ENCODE data around the gene PDE8A. TPM values are rescaled to one million over a fixed set of nuclear protein-coding genes. Genes with fewer than 3 reads are reported as not detected.
"Not testable (repeated sequence)": the region's sequence is repeated elsewhere in the genome, so short reads cannot be mapped to it uniquely, and the experiment has no call there.

Gene PDE8A
- total and polyA plus RNA-seq, 11 donors: 9.4 to 21.5 (median 15.9) TPM

DNA sequence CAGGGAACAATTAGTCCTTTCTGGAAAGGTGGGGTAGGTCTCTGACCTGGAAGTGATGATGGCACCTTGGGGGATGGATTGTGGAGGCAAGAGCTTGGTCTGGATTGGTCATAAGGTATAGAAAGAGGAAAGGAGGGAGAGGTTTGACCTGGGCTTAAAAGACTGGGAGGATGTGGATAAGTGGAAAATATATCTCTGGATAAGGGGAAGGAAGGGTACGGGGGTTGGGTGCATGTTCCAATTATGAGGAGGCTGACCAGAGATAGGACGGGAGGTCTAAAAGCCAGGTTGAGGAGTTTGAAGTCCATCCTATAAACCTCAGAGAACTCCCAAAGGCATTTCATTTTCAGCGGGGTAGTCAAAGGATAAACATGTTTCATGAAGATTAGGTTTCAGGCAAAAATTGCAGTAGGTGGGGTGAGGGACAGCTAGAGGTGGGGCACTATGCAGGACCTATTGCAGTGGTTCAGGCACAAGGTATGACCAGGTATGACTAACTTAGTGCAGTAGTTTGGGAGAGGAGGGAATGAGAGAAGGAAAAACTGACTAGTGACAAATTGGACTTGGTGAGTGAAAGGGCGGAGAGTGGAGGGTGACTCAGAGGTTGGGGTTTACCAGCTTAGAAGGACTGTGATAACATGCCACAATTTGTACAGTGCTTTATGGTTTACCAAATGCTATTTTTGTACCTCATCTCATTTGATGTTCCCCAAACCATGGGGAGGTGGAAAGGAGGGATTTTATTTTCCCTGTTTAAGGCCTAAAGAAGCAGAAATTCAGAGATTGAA is 10.7 kb downstream of the PDE8A start:
- WGBS, 4 donors: 77 to 81% (median 79%) methylated on average over 4 of the region's 4 CpGs
- no peaks in the 10 kb centered on the region for H3K9me3 ChIP-seq
- TF ChIP-seq POLR2A (IDR thresholded peaks at IDR 0.05) (no peak), CTCF (IDR thresholded peaks at IDR 0.05) (no peak)
- ATAC-seq (peak; percentile 79 to 92 (median 88)), DNase-seq (no peak)
- peak overlapping the region in 8 of 12 donors; percentile 1 to 70 (median 29) for H3K27ac ChIP-seq
- no peaks in the 10 kb centered on the region for H3K36me3 ChIP-seq
- H3K4me1 ChIP-seq: peaks cover 0 to 63% (median 40%) of the 10 kb centered on the region in 12 donors
- H3K4me3 ChIP-seq: no peak overlapping the region
- no peaks in the 10 kb centered on the region for H3K27me3 ChIP-seq
- intact Hi-C loops (cut with DNase I): no loop called here

DNA sequence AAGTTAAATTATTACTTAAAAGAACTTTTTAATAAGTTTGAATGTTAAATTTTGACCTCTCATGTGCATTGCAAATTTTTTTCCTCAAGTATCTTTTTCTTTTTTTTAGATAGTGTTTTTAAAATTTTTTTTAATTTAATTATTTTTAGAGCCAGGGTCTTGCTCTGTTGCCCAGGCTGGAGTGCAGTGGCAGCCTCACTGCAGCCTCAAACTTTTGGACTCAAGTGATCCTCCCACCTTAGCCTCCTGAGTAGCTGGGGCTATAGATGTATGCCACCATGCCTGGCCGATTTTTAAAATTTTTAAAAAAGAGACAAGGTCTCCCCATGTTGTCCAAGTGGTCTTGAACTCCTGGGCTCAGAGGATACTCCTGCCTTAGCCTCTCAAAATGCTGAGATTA is 14.4 kb downstream of the PDE8A start:
- TF ChIP-seq CTCF (IDR thresholded peaks at IDR 0.05): no peak
- TF ChIP-seq POLR2A (IDR thresholded peaks at IDR 0.05): no peak
- DNase-seq: no peak
- no peak for ATAC-seq
- Histone ChIP-seq H3K9me3 (no peaks in the 10 kb centered on the region), H3K4me3 (no peak overlapping the region), H3K36me3 (no peaks in the 10 kb centered on the region), H3K27me3 (no peaks in the 10 kb centered on the region), H3K27ac (no peak overlapping the region), H3K4me1 (peaks cover 0 to 50% (median 38%) of the 10 kb centered on the region in 12 donors)
- WGBS, 4 donors: 95 to 100% (median 97%) methylated on average over 1 of the region's 1 CpG
- intact Hi-C loops (cut with DNase I): no loop called here

GRCh38 chr15:84996714-84997113 is 15.1 kb downstream of the PDE8A start:
- DNase-seq; H3K9me3 ChIP-seq; intact Hi-C loops (cut with DNase I); ATAC-seq; H3K27ac ChIP-seq; H3K4me3 ChIP-seq; H3K27me3 ChIP-seq; H3K36me3 ChIP-seq: not testable (repeated sequence)
- WGBS, 4 donors: 71 to 91% (median 89%) methylated on average over 5 of the region's 5 CpGs
- peaks cover 0 to 54% (median 42%) of the 10 kb centered on the region in 12 donors for H3K4me1 ChIP-seq

DNA sequence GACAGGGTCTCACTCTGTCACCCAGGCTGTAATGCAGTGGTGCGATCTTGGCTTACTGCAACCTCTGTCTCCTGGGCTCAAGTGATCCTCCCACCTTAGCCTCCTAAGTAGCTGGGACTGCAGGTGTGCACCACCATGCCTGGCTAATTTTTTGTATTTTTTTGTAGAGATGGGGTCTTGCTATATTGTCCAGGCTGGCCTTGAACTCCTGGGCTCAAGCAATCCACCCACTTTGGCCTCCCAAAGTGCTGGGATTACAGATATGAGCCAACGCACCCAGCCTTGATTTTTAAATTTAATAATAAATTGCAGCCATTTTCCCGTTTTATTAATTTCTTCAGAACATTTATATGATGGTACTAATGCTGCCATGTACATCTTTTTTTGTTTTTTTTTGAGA is 15.6 kb downstream of the PDE8A start:
- DNase-seq; H3K36me3 ChIP-seq; H3K27me3 ChIP-seq; ATAC-seq; H3K27ac ChIP-seq; H3K9me3 ChIP-seq; H3K4me3 ChIP-seq; intact Hi-C loops (cut with DNase I): not testable (repeated sequence)
- 65 to 99% (median 90%) methylated on average over 3 of the region's 3 CpGs for WGBS, 4 donors
- peaks cover 0 to 50% (median 38%) of the 10 kb centered on the region in 12 donors for H3K4me1 ChIP-seq

GRCh38 chr15:85000189-85000864 is 18.7 kb downstream of the PDE8A start:
- intact Hi-C loops (cut with DNase I): loop anchor here in 2 of 10 donors (10.0 kb wide), 1 partner anchor 46 kb away; no protein-coding TSS in a partner anchor
- Histone ChIP-seq H3K27ac (peak overlapping the region in 10 of 12 donors; percentile 14 to 47 (median 22)), H3K27me3 (no peaks in the 10 kb centered on the region), H3K4me3 (no peak overlapping the region), H3K36me3 (no peaks in the 10 kb centered on the region), H3K9me3 (no peaks in the 10 kb centered on the region), H3K4me1 (peaks cover 0 to 61% (median 40%) of the 10 kb centered on the region in 12 donors)
- no peak for DNase-seq
- TF ChIP-seq POLR2A (IDR thresholded peaks at IDR 0.05) (no peak), CTCF (IDR thresholded peaks at IDR 0.05) (no peak)
- ATAC-seq: peak; percentile 20 to 59 (median 38)
